GM12878 (cell line): Measurements from ENCODE around the gene PDE11A. TPM values are rescaled to one million over a fixed set of nuclear protein-coding genes. Genes with fewer than 3 reads are reported as not detected.
"Not testable (repeated sequence)": the region's sequence is repeated elsewhere in the genome, so short reads cannot be mapped to it uniquely, and the experiment has no call there.

ENCODE experiments used
- ATAC-seq: fragments of 200-7000 bp; cut with Tn5 transposase; 3 replicates; pipeline ENCODE4 v1.9.1; 2020; ENCODE audit warnings: mild to moderate bottlenecking, moderate library complexity
- BruUV-seq: library from RNA; stranded (reverse); fragments of 400-500 nt; replicated peaks from 2 replicates; lab custom pipeline; 2021; lab: Mats Ljungman, UMichigan
- CTCF ChIA-PET: fragments of 300-600 bp; sonication (Branson Sonifier 250); formaldehyde crosslinking; extraction: SDS; loops from one replicate; lab custom pipeline; 2021; ENCODE audit warnings: inconsistent platforms; lab: Yijun Ruan, JAX
- POLR2A ChIA-PET: fragments of 350-600 bp; formaldehyde crosslinking; extraction: SDS; loops from one replicate; lab custom pipeline; 2021; ENCODE audit warnings: inconsistent platforms; lab: Charles Lee
- RAD21 ChIA-PET: fragments of 300-600 bp; sonication (Branson Sonifier 250); formaldehyde crosslinking; loops from one replicate; lab custom pipeline; 2023; ENCODE audit warnings: antibody characterized with exemption; ENCODE audit not compliant: unreplicated experiment; lab: Charles Lee
- SMC1A ChIA-PET: fragments of 300-600 bp; sonication (Branson Sonifier 250); formaldehyde crosslinking; loops from one replicate; lab custom pipeline; 2023; ENCODE audit not compliant: unreplicated experiment, uncharacterized antibody; lab: Charles Lee
- DNase-seq: peaks from one replicate; pipeline ENCODE4 v3.0.0-alpha.2; 2011; ENCODE audit warnings: low read depth, low spot score
- FAIRE-seq: peaks from 3 replicates; lab custom pipeline; 2011; peaks lifted over from hg19 to GRCh38; lab: Jason Lieb, UNC
- H2AFZ ChIP-seq: 2 replicates; pipeline ENCODE4 v1.6.0; 2011; ENCODE audit warnings: low read depth, low read length, control low read depth; ENCODE audit not compliant: control insufficient read depth
- H3K27ac ChIP-seq: 2 replicates; pipeline ENCODE4 v1.5.1; 2011; ENCODE audit warnings: control low read depth; ENCODE audit not compliant: control insufficient read depth, insufficient read depth
- H3K27me3 ChIP-seq, 2 experiments: replicated peaks in 1 of 2; 2 replicates each; pipeline versions ENCODE4 v1.6.0 to v1.6.1; 2011; ENCODE audit warnings: low read length in 1 of 2; ENCODE audit not compliant: control insufficient read depth in 2 of 2, insufficient read depth in 2 of 2
- H3K36me3 ChIP-seq, 2 experiments: 2 replicates each; pipeline ENCODE4 v1.5.1; 2011; ENCODE audit warnings: low read length in 1 of 2; ENCODE audit not compliant: control insufficient read depth in 2 of 2, insufficient read depth in 2 of 2
- H3K4me1 ChIP-seq: 2 replicates; pipeline ENCODE4 v1.6.1; 2011; ENCODE audit warnings: mild to moderate bottlenecking, low read length, moderate library complexity, mixed read lengths; ENCODE audit not compliant: control insufficient read depth, insufficient read depth
- H3K4me2 ChIP-seq: 2 replicates; pipeline ENCODE4 v1.6.0; 2011; ENCODE audit warnings: control low read depth; ENCODE audit not compliant: control insufficient read depth, insufficient read depth
- H3K4me3 ChIP-seq: fragments of 200-600 bp; sonication (generic); 2 replicates; pipeline ENCODE4 v1.5.1; 2016
- H3K79me2 ChIP-seq: 2 replicates; pipeline ENCODE4 v1.6.0; 2011; ENCODE audit warnings: low read length; ENCODE audit not compliant: control insufficient read depth, insufficient read depth
- H3K9ac ChIP-seq: 2 replicates; pipeline ENCODE4 v1.8.0; 2011; ENCODE audit warnings: low read length, control low read depth, mixed read lengths; ENCODE audit not compliant: control insufficient read depth, insufficient read depth
- H3K9me3 ChIP-seq: replicated peaks from 3 replicates; pipeline ENCODE4 v1.5.1; 2011; ENCODE audit warnings: mild to moderate bottlenecking, low read length; ENCODE audit not compliant: control insufficient read depth, insufficient read depth
- H4K20me1 ChIP-seq: 2 replicates; pipeline ENCODE4 v1.6.0; 2011; ENCODE audit not compliant: control insufficient read depth, insufficient read depth
- CHD4 ChIP-seq: fragments of 200-600 bp; sonication (generic); IDR thresholded peaks from 2 replicates; pipeline ENCODE4 v1.6.1; 2016; ENCODE audit warnings: mild to moderate bottlenecking
- GABPA ChIP-seq: IDR thresholded peaks from 2 replicates; pipeline ENCODE4 v1.6.1; 2014; ENCODE audit warnings: antibody characterized with exemption, low read depth, mild to moderate bottlenecking, inconsistent platforms
- HCFC1 ChIP-seq: fragments of 150-350 bp; IDR thresholded peaks from 2 replicates; pipeline ENCODE4 v1.6.1; 2014; ENCODE audit warnings: low read length
- HDAC2 ChIP-seq: fragments of 200-600 bp; sonication (generic); IDR thresholded peaks from 2 replicates; pipeline ENCODE4 v1.6.1; 2017
- RAD51 ChIP-seq: fragments of 450-650 bp; IDR thresholded peaks from 2 replicates; pipeline ENCODE4 v1.6.1; 2016; ENCODE audit warnings: moderate library complexity, mild to moderate bottlenecking, inconsistent platforms
- RB1 ChIP-seq: fragments of 450-650 bp; formaldehyde crosslinking; IDR thresholded peaks from 2 replicates; pipeline ENCODE4 v1.6.1; 2017; ENCODE audit warnings: mild to moderate bottlenecking, borderline replicate concordance
- SREBF1 ChIP-seq: IDR thresholded peaks from 2 replicates; pipeline ENCODE4 v1.6.1; 2012; ENCODE audit warnings: mild to moderate bottlenecking, low read length
- ZSCAN29 ChIP-seq: fragments of 450-650 bp; IDR thresholded peaks from 2 replicates; pipeline ENCODE4 v1.6.1; 2017; ENCODE audit warnings: mild to moderate bottlenecking, moderate library complexity
- WGBS: methylation state at CpG from one replicate; pipeline ENCODE4 v1.1.6; 2016; ENCODE audit warnings: low lambda C conversion rate; ENCODE audit not compliant: insufficient replicate concordance, insufficient coverage; ENCODE audit errors: missing lambda C conversion rate; 5-methylcytosine and 5-hydroxymethylcytosine counted together
- in situ Hi-C: fragments of 300-500 bp; cut with MboI; formaldehyde crosslinking; loops from 9 replicates; pipeline ENCODE4 v1.14.3; 2018; ENCODE audit warnings: mixed read lengths
- intact Hi-C: fragments of 100-400 bp; cut with micrococcal nuclease; formaldehyde crosslinking; loops from one replicate; pipeline ENCODE4 v1.14.2; 2022; ENCODE audit not compliant: unreplicated experiment
- polyA plus RNA-seq, 11 experiments: library from polyadenylated mRNA; depleted of rRNA in 4 of 11; unstranded in 6 of 11; stranded (reverse) in 5 of 11; fragments of >200 nt; fragmentation: Nextera tagmentation in 4 of 11; fragmentation: Illumina TruSeq in 1 of 11; extraction: Ambion mirVana in 4 of 11; extraction: Trizol in 1 of 11; gene quantifications; 1 replicate in 1 of 11; 2 replicates in 10 of 11; pipeline versions ENCODE4 v1.2.1 to v1.2.3, GENCODE V29; 2011 to 2016; ENCODE audit warnings: inconsistent platforms in 2 of 11, missing spikeins in 2 of 11, low read depth in 1 of 11
- total RNA-seq, 4 experiments: library from RNA; depleted of rRNA in 3 of 4; stranded (reverse); fragments of >200 nt in 3 of 4; fragmentation: Illumina TruSeq in 1 of 4; extraction: Trizol in 1 of 4; gene quantifications; 2 replicates each; pipeline versions ENCODE4 v1.2.1 to v1.2.3, GENCODE V29; 2013 to 2021

PDE11A gene
- total and polyA plus RNA-seq, 10 of the 15 experiments (the other 5 are each of a cell fraction or from before 2014, with no cell fraction given), result 0.01 to 0.17 (median 0.06) TPM; not detected in 5

- H2AFZ ChIP-seq, H3K9me3 ChIP-seq, SMC1A ChIA-PET, H3K4me3 ChIP-seq, in situ Hi-C loops, H3K9ac ChIP-seq, DNase-seq, H3K79me2 ChIP-seq, H3K27me3 ChIP-seq, BruUV-seq, H4K20me1 ChIP-seq, CTCF ChIA-PET, POLR2A ChIA-PET, intact Hi-C loops, RAD21 ChIA-PET, H3K4me2 ChIP-seq, ATAC-seq, H3K27ac ChIP-seq, FAIRE-seq, H3K36me3 ChIP-seq, H3K4me1 ChIP-seq: not testable (repeated sequence)
- 68% methylated on average over 6 of the region's 6 CpGs for WGBS
These were observed 287.4 kb downstream of the PDE11A start for GRCh38 chr2:177785143-177785542.

GRCh38 chr2:177784745-177785067 lies 287.9 kb downstream of the PDE11A start:
- intact Hi-C loops, result no loop called here
- FAIRE-seq (no peak), ATAC-seq (no peak), DNase-seq (no peak)
- ChIA-PET POLR2A (no interaction called here), RAD21 (no interaction called here), CTCF (no interaction called here), SMC1A (interaction anchor here (0.7 kb wide), 1 partner anchor 436 kb away, joined by 3 read pairs; no protein-coding TSS in a partner anchor)
- H3K27ac ChIP-seq, result no peak overlapping the region
- no peak overlapping the region for H3K4me3 ChIP-seq
- in situ Hi-C loops, result no loop called here
- H3K36me3 ChIP-seq, result no peaks in the 10 kb centered on the region
- H3K27me3 ChIP-seq, result no peaks in the 10 kb centered on the region
- no peaks in the 10 kb centered on the region for H3K79me2 ChIP-seq
- no TSS peak for BruUV-seq
- H3K9me3 ChIP-seq, result no peaks in the 10 kb centered on the region
- no peaks in the 10 kb centered on the region for H4K20me1 ChIP-seq
- no peak overlapping the region for H3K9ac ChIP-seq
- no peak overlapping the region for H2AFZ ChIP-seq
- TF ChIP-seq SREBF1 (no peak), HDAC2 (no peak), GABPA (no peak), HCFC1 (no peak), RB1 (no peak), ZSCAN29 (no peak), RAD51 (no peak), CHD4 (no peak)
- H3K4me2 ChIP-seq, result no peak overlapping the region
- no peaks in the 10 kb centered on the region for H3K4me1 ChIP-seq
- WGBS, result 0% methylated on average over 1 of the region's 1 CpG
